K562 (cell line): Measurements from ENCODE around the gene ANKRD11. TPM values are rescaled to one million over a fixed set of nuclear protein-coding genes. Genes with fewer than 3 reads are reported as not detected.

Experiments
- ATAC-seq: fragments of 200-7000 bp; cut with Tn5 transposase; 3 replicates; pipeline ENCODE4 v1.9.1; 2020; ENCODE audit warnings: moderate library complexity
- Bru-seq: library from RNA; stranded (reverse); fragments of 400-500 nt; gene quantifications from one replicate; lab custom pipeline; 2021; lab: Mats Ljungman, UMichigan
- BruChase-seq, 2 experiments: library from RNA; stranded (reverse); fragments of 400-500 nt; gene quantifications; one replicate each; lab custom pipeline; 2021; lab: Mats Ljungman, UMichigan
- BruUV-seq: library from RNA; stranded (reverse); fragments of 400-500 nt; replicated peaks from 2 replicates; lab custom pipeline; 2021; lab: Mats Ljungman, UMichigan
- CTCF ChIA-PET: fragments of 300-600 bp; formaldehyde crosslinking; extraction: SDS; loops from one replicate; lab custom pipeline; 2021; ENCODE audit warnings: low intra/inter-chr PET ratio; lab: Yijun Ruan, JAX
- POLR2A ChIA-PET: fragments of 300-600, 350-650 bp; sonication (Branson Sonifier 250); formaldehyde crosslinking; extraction: SDS; loops from one replicate; lab custom pipeline; 2021; ENCODE audit warnings: antibody characterized with exemption, inconsistent platforms; lab: Yijun Ruan, JAX
- DNase-seq, 4 experiments: peaks; one replicate each; pipeline versions ENCODE4 v3.0.0 to v3.0.0-alpha.2; 2011 to 2018; ENCODE audit warnings: low spot score in 3 of 4, mixed read lengths in 3 of 4; ENCODE audit errors: extremely low read depth in 1 of 4
- FAIRE-seq: peaks from 2 replicates; lab custom pipeline; 2011; peaks lifted over from hg19 to GRCh38; lab: Jason Lieb, UNC
- H2AFZ ChIP-seq: 2 replicates; pipeline ENCODE4 v1.6.0; 2011; ENCODE audit warnings: low read depth, low read length, control low read depth, inconsistent platforms
- H3K27ac ChIP-seq: fragments of 200-600 bp; 3 replicates; pipeline ENCODE4 v1.8.0; 2011; ENCODE audit warnings: low read depth, mild to moderate bottlenecking, control low read depth, inconsistent platforms, low read length, moderate library complexity, mixed read lengths; ENCODE audit errors: extremely low read depth
- H3K27me3 ChIP-seq, 2 experiments: fragments of 300-600 bp in 1 of 2; 2 replicates in 1 of 2; 3 replicates in 1 of 2; pipeline versions ENCODE4 v1.6.0 to v1.8.0; 2011; ENCODE audit warnings: inconsistent platforms in 2 of 2, low read length in 2 of 2, mild to moderate bottlenecking in 1 of 2, mixed read lengths in 1 of 2, moderate library complexity in 1 of 2; ENCODE audit not compliant: control insufficient read depth in 2 of 2, insufficient read depth in 2 of 2
- H3K36me3 ChIP-seq: fragments of 300-600 bp; 3 replicates; pipeline ENCODE4 v1.8.0; 2011; ENCODE audit warnings: mild to moderate bottlenecking, low read length, inconsistent platforms; ENCODE audit not compliant: control insufficient read depth, insufficient read depth
- H3K4me1 ChIP-seq, 2 experiments: fragments of 200-600 bp in 1 of 2; replicated peaks in 1 of 2; 2 replicates in 1 of 2; 3 replicates in 1 of 2; pipeline versions ENCODE4 v1.5.1 to v1.8.0; 2011; ENCODE audit warnings: inconsistent platforms in 2 of 2, low read length in 2 of 2, mild to moderate bottlenecking in 1 of 2, mixed read lengths in 1 of 2, moderate library complexity in 1 of 2; ENCODE audit not compliant: control insufficient read depth in 2 of 2, insufficient read depth in 2 of 2
- H3K4me2 ChIP-seq: 2 replicates; pipeline ENCODE4 v1.6.1; 2011; ENCODE audit warnings: low read length, control low read depth, inconsistent platforms, mixed read lengths; ENCODE audit not compliant: insufficient read depth
- H3K4me3 ChIP-seq: fragments of 200-600 bp; sonication (generic), shearing (Covaris generic); 2 replicates; pipeline ENCODE4 v1.5.1; 2016; ENCODE audit warnings: control low read depth, inconsistent platforms
- H3K79me2 ChIP-seq: fragments of 200-600 bp; 3 replicates; pipeline ENCODE4 v1.8.0; 2011; ENCODE audit warnings: low read length, inconsistent platforms; ENCODE audit not compliant: control insufficient read depth, insufficient read depth
- H3K9ac ChIP-seq, 2 experiments: 2 replicates each; pipeline versions ENCODE4 v1.6.0 to v1.6.1; 2011; ENCODE audit warnings: low read depth in 2 of 2, low read length in 2 of 2, control low read depth in 1 of 2, inconsistent platforms in 1 of 2, mild to moderate bottlenecking in 1 of 2, mixed read lengths in 1 of 2; ENCODE audit not compliant: insufficient read depth in 1 of 2
- H3K9me1 ChIP-seq: one replicate; pipeline ENCODE4 v1.6.0; 2011; ENCODE audit warnings: inconsistent platforms, mild to moderate bottlenecking, low read length, moderate library complexity; ENCODE audit not compliant: control insufficient read depth, insufficient read depth
- H3K9me3 ChIP-seq: replicated peaks from 2 replicates; pipeline ENCODE4 v1.5.1; 2011; ENCODE audit warnings: low read depth, low read length, inconsistent platforms; ENCODE audit not compliant: control insufficient read depth, insufficient read depth
- H4K20me1 ChIP-seq: replicated peaks from 2 replicates; pipeline ENCODE4 v1.6.1; 2011; ENCODE audit warnings: low read length, inconsistent platforms, mixed read lengths; ENCODE audit not compliant: control insufficient read depth, insufficient read depth
- BRF2 ChIP-seq: IDR thresholded peaks from 3 replicates; pipeline ENCODE4 v1.6.1; 2011; ENCODE audit warnings: borderline replicate concordance, mild to moderate bottlenecking; ENCODE audit not compliant: insufficient read length, insufficient read depth
- EGR1 ChIP-seq: fragments of 450-650 bp; conservative IDR thresholded peaks from 2 replicates; pipeline ENCODE4 v1.6.1; 2017; ENCODE audit warnings: mild to moderate bottlenecking
- ETV1 ChIP-seq: fragments of 450-650 bp; conservative IDR thresholded peaks from 2 replicates; pipeline ENCODE4 v1.6.1; 2016; ENCODE audit warnings: missing genetic modification characterization, control low read depth, low read depth, missing compliant biosample characterization
- HCFC1 ChIP-seq: IDR thresholded peaks from 2 replicates; pipeline ENCODE4 v1.6.1; 2012; ENCODE audit warnings: low read depth, low read length, improper control_type of control experiment
- HDAC1 ChIP-seq, 2 experiments: fragments of 450-650 bp; IDR thresholded peaks; 2 replicates each; pipeline ENCODE4 v1.6.1; 2016 to 2017; ENCODE audit warnings: inconsistent platforms in 1 of 2, mild to moderate bottlenecking in 1 of 2, moderate library complexity in 1 of 2
- ILK ChIP-seq: fragments of 450-650 bp; IDR thresholded peaks from 2 replicates; pipeline ENCODE4 v1.6.1; 2016; ENCODE audit warnings: missing genetic modification characterization, low read depth, mild to moderate bottlenecking, missing compliant biosample characterization, moderate library complexity, borderline replicate concordance
- MAX ChIP-seq: sonication (generic); formaldehyde crosslinking; IDR thresholded peaks from 2 replicates; pipeline ENCODE4 v1.9.0; 2022; ENCODE audit warnings: mild to moderate bottlenecking, missing genetic modification reagents
- MNT ChIP-seq, 2 experiments: fragments of 450-650 bp; conservative IDR thresholded peaks; 2 replicates each; pipeline ENCODE4 v1.6.1; 2017; ENCODE audit warnings: mild to moderate bottlenecking in 2 of 2, moderate library complexity in 2 of 2
- PPARD ChIP-seq: fragments of 250-450 bp; sonication (Bioruptor Pico); IDR thresholded peaks from 2 replicates; pipeline ENCODE4 v1.8.0; 2022; ENCODE audit warnings: inconsistent platforms, mild to moderate bottlenecking, moderate library complexity
- SAP30 ChIP-seq: fragments of 200-600 bp; sonication (generic); IDR thresholded peaks from 2 replicates; pipeline ENCODE4 v1.6.1; 2012; ENCODE audit warnings: borderline replicate concordance, low read depth, mild to moderate bottlenecking, moderate library complexity, low read length, control low read depth, inconsistent platforms; ENCODE audit not compliant: insufficient read depth, poor library complexity, severe bottlenecking
- SMARCA4 ChIP-seq: fragments of 450-650 bp; IDR thresholded peaks from 2 replicates; pipeline ENCODE4 v1.6.1; 2016
- ZNF24 ChIP-seq: fragments of 450-650 bp; IDR thresholded peaks from 2 replicates; pipeline ENCODE4 v1.6.1; 2016
- WGBS: fragments of 100-300 bp; shearing (Covaris generic); methylation state at CpG from one replicate; pipeline ENCODE4 v1.1.6; 2016; ENCODE audit warnings: low coverage, mixed read lengths; ENCODE audit not compliant: insufficient coverage; ENCODE audit errors: missing lambda C conversion rate; 5-methylcytosine and 5-hydroxymethylcytosine counted together
- in situ Hi-C: fragments of 300-500 bp; cut with MboI; formaldehyde crosslinking; loops from 4 replicates; pipeline ENCODE4 v1.15.0; 2018; ENCODE audit warnings: inconsistent platforms, mixed read lengths
- intact Hi-C: fragments of 100-400 bp; cut with micrococcal nuclease; formaldehyde crosslinking; loops from 2 replicates; pipeline ENCODE4 v1.14.2; 2022
- long read RNA-seq, 3 experiments: library from polyadenylated mRNA in 2 of 3; library from RNA in 1 of 3; unstranded in 2 of 3; stranded (forward) in 1 of 3; transcript quantifications; one replicate each; pipeline ENCODE4 v2.0.0, GENCODE V29; 2019 to 2022
- polyA minus RNA-seq, 3 experiments: library from RNA; depleted of rRNA, polyadenylated mRNA; stranded (reverse); fragments of >200 nt; gene quantifications; 2 replicates each; pipeline ENCODE4 v1.2.3, GENCODE V29; 2011
- polyA plus RNA-seq, 8 experiments: library from polyadenylated mRNA; depleted of rRNA in 4 of 8; stranded (reverse) in 5 of 8; unstranded in 3 of 8; fragments of >200 nt; fragmentation: Nextera tagmentation in 2 of 8; fragmentation: Illumina TruSeq in 1 of 8; extraction: Ambion mirVana in 2 of 8; extraction: Trizol in 1 of 8; gene quantifications; 2 replicates each; pipeline versions ENCODE4 v1.2.1 to v1.2.3, GENCODE V29; 2011 to 2014; ENCODE audit warnings: inconsistent platforms in 1 of 8, missing spikeins in 1 of 8
- total RNA-seq, 7 experiments: library from RNA; depleted of rRNA in 6 of 7; stranded (reverse); fragments of >200 nt in 6 of 7; fragmentation: Illumina TruSeq in 2 of 7; extraction: Trizol in 2 of 7; gene quantifications; 2 replicates each; pipeline versions ENCODE4 v1.2.1 to v1.2.3, GENCODE V29; 2011 to 2021; ENCODE audit warnings: low replicate concordance in 1 of 7

Gene ANKRD11
- 521 and 557 TPM in 2 replicates for total RNA-seq (2011; cell fraction: chromatin; rRNA removed; ENCODE audit: low replicate concordance)
- 219 and 271 TPM in 2 replicates for total RNA-seq (2011; cell fraction: nucleolus; rRNA removed)
- 280 and 307 TPM in 2 replicates for total RNA-seq (2011; cell fraction: nucleoplasm; rRNA removed)
- 49.2 and 58.7 TPM in 2 replicates for total RNA-seq (2014; rRNA removed)
- total RNA-seq (2014; rRNA removed; fragmentation: Illumina TruSeq; extraction: Trizol): 25.4 and 31.7 TPM in 2 replicates
- 26.9 and 27.6 TPM in 2 replicates for total RNA-seq (2015; rRNA removed; fragmentation: Illumina TruSeq; extraction: Trizol)
- total RNA-seq (2021): 114 and 126 TPM in 2 replicates
- polyA plus RNA-seq (2011; rRNA removed): 24.1 and 24.5 TPM in 2 replicates
- polyA plus RNA-seq (2011; cell fraction: cytosol; rRNA removed): 24.1 and 43.3 TPM in 2 replicates
- polyA plus RNA-seq (2011; cell fraction: nucleus; rRNA removed): 82.4 and 115 TPM in 2 replicates
- polyA plus RNA-seq (2012): 58.0 and 101 TPM in 2 replicates
- polyA plus RNA-seq (2014; fragmentation: Illumina TruSeq; extraction: Trizol): 41.9 and 66.8 TPM in 2 replicates
- polyA plus RNA-seq (2014; fragmentation: Nextera tagmentation; extraction: Ambion mirVana): 1 to 10 TPM; 4.7 to 5.4 TPM
- polyA plus RNA-seq (2014; rRNA removed): 75.6 and 83.7 TPM in 2 replicates
- polyA minus RNA-seq (2011; rRNA and poly(A)+ RNA removed): 22.7 and 27.7 TPM in 2 replicates
- polyA minus RNA-seq (2011; cell fraction: cytosol; rRNA and poly(A)+ RNA removed): 41.4 and 57.3 TPM in 2 replicates
- 37.2 and 51.5 TPM in 2 replicates for polyA minus RNA-seq (2011; cell fraction: nucleus; rRNA and poly(A)+ RNA removed)
- Bru-seq, nascent RNA: percentile 87 among the genes with signal in this experiment
- percentile 92 among the genes with signal in this experiment for BruChase-seq, experiment 1, labeled RNA remaining after a 2-hour chase
- BruChase-seq, experiment 2, labeled RNA remaining after a 6-hour chase: percentile 91 among the genes with signal in this experiment
- long read RNA-seq, experiment 1, transcript ANKRD11-223 (7 exons, 2,801 nt): major isoform, 8 of 388 reads
- long read RNA-seq, experiment 1, partial matches to known transcripts: 139 of 388 reads
- long read RNA-seq, experiment 1, other reads (novel, unspliced or antisense): 239 of 388 reads
- long read RNA-seq, experiment 2, partial matches to known transcripts: 14 of 48 reads
- long read RNA-seq, experiment 2, other reads (novel, unspliced or antisense): 28 of 48 reads
- long read RNA-seq, experiment 3, partial matches to known transcripts: 6 of 37 reads
- long read RNA-seq, experiment 3, other reads (novel, unspliced or antisense): 28 of 37 reads

GRCh38 chr16:89490439-89491237, at the start of gene ANKRD11:
ANKRD11 (minus strand) TSS chr16:89490561; CDS start chr16:89317019, 173,542 bp downstream.
- Histone ChIP-seq H3K9me1 (no peaks in the 10 kb centered on the region), H3K27ac (peak within 1 kb of the TSS; percentile 91), H3K9ac (peak within 1 kb of the TSS; percentile 86 to 93), H3K4me3 (peak within 1 kb of the TSS; percentile 97), H3K9me3 (no peaks in the 10 kb centered on the region), H3K27me3 (no peaks in the 10 kb centered on the region), H4K20me1 (peaks cover 24% of the 10 kb centered on the region), H3K79me2 (peaks cover 70% of the 10 kb centered on the region), H3K4me1 (peaks cover 34 to 45% of the 10 kb centered on the region in 2 experiments), H3K36me3 (peaks cover 18% of the 10 kb centered on the region), H3K4me2 (peak within 1 kb of the TSS; percentile 85), H2AFZ (peak within 1 kb of the TSS; percentile 84)
- intact Hi-C loops (loop anchor here (2.0 kb wide), 1 partner anchor 250 kb away; no protein-coding TSS in a partner anchor), in situ Hi-C loops (no loop called here)
- ChIA-PET POLR2A (interaction anchor here (0.5 to 0.7 kb wide), 4 partner anchors 8 to 517 kb away, joined by 3 to 6 read pairs (median 3); no protein-coding TSS in a partner anchor), CTCF (no interaction called here)
- FAIRE-seq (peak; percentile 100), DNase-seq (peak; percentile 99 to 100 (median 99)), ATAC-seq (peak; percentile 92)
- BruUV-seq: no TSS peak
- WGBS: under 1% methylated on average over 63 of the region's 96 CpGs
- no peak for TF ChIP-seq ETV1 (tag)
- TF ChIP-seq ZNF24: no peak
- TF ChIP-seq MAX (CRISPR knock-in tag): peak; percentile 62
- TF ChIP-seq SMARCA4: no peak
- TF ChIP-seq MNT (conservative IDR thresholded peaks at IDR 0.05): peak; percentile 87 to 92
- peak; percentile 88 for TF ChIP-seq EGR1
- TF ChIP-seq PPARD: no peak
- peak; percentile 66; the same call in 1 of the 2 replicates for TF ChIP-seq HCFC1
- TF ChIP-seq HDAC1 (IDR thresholded peaks at IDR 0.05): peak in 1 of 2 experiments; percentile 98; a peak in 2 of 4 replicates
- no peak for TF ChIP-seq ILK
- no peak for TF ChIP-seq BRF2
- TF ChIP-seq SAP30: peak; percentile 93
